HG02981 (cell line): ENCODE data around the gene ZNF618.

Experiments
- ATAC-seq: cut with Tn5 transposase; IDR thresholded peaks from one replicate; pipeline ENCODE4 v1.9.1; 2021; ENCODE audit warnings: mild to moderate bottlenecking, moderate library complexity; ENCODE audit not compliant: unreplicated experiment

The ZNF618 gene

GRCh38 chr9:113931777-113932176 is 55.7 kb downstream of the ZNF618 start:
- no peak for ATAC-seq

GRCh38 chr9:113932906-113933584 is 56.9 kb downstream of the ZNF618 start:
- ATAC-seq, result no peak

- no peak for ATAC-seq
Measured at GRCh38 chr9:113933671-113934070, 57.6 kb downstream of the ZNF618 start.

GRCh38 chr9:113934167-113934828 is 58.2 kb downstream of the ZNF618 start:
- no peak for ATAC-seq

- ATAC-seq, result no peak
Measured at GRCh38 chr9:113934829-113935676, 58.9 kb downstream of the ZNF618 start.

- ATAC-seq, result no peak
Measured at GRCh38 chr9:113935677-113936380, 59.7 kb downstream of the ZNF618 start.

- no peak for ATAC-seq
Measured at GRCh38 chr9:113940077-113940476, 64.0 kb downstream of the ZNF618 start.

GRCh38 chr9:113941056-113941455 is 64.9 kb downstream of the ZNF618 start:
- no peak for ATAC-seq

GRCh38 chr9:113941526-113941925 is 65.4 kb downstream of the ZNF618 start:
- no peak for ATAC-seq

- ATAC-seq, result no peak
Measured at GRCh38 chr9:113943112-113944009, 67.3 kb downstream of the ZNF618 start.

- ATAC-seq, result no peak
Measured at GRCh38 chr9:113945784-113946183, 69.7 kb downstream of the ZNF618 start.

- ATAC-seq, result no peak
Measured at GRCh38 chr9:113946496-113947115, 70.5 kb downstream of the ZNF618 start.

- no peak for ATAC-seq
Measured at GRCh38 chr9:113947941-113948340, 71.8 kb downstream of the ZNF618 start.

- ATAC-seq, result no peak
Measured at GRCh38 chr9:113948891-113949570, 72.9 kb downstream of the ZNF618 start.

- no peak for ATAC-seq
Measured at GRCh38 chr9:113949571-113950078, 73.5 kb downstream of the ZNF618 start.

GRCh38 chr9:113950195-113951031 is 74.3 kb downstream of the ZNF618 start:
- no peak for ATAC-seq

GRCh38 chr9:113951032-113951372 is 74.9 kb downstream of the ZNF618 start:
- no peak for ATAC-seq

GRCh38 chr9:113952676-113953075 is 76.6 kb downstream of the ZNF618 start:
- no peak for ATAC-seq
